ENCODE results near the gene TCEAL1. TPM values are rescaled to one million over a fixed set of nuclear protein-coding genes. Genes with fewer than 3 reads are reported as not detected.
"Not testable (repeated sequence)": the region's sequence is repeated elsewhere in the genome, so short reads cannot be mapped to it uniquely, and the experiment has no call there.

The TCEAL1 gene
- total RNA-seq: 100 to 1,000 TPM; 108 to 134 TPM

- H3K36me3 ChIP-seq: no peaks in the 10 kb centered on the region
- DNase-seq (ENCODE audit: low spot score) (no peak), ATAC-seq (ENCODE audit: insufficient number of reproducible peaks, low FRiP score, low read depth) (peak; percentile 60)
- peak within 1 kb of the TSS; percentile 93 to 94 for H3K27ac ChIP-seq
- H3K4me3 ChIP-seq: peak within 1 kb of the TSS; percentile 86
- no peaks in the 10 kb centered on the region for H3K9me3 ChIP-seq
- H3K4me1 ChIP-seq (ENCODE audit: control insufficient read depth in 1 of 2, low read depth in 2 of 2): peaks cover 0 to 11% of the 10 kb centered on the region in 2 donors
- H3K27me3 ChIP-seq (replicated peaks; ENCODE audit: insufficient read depth): no peaks in the 10 kb centered on the region
- no peak for TF ChIP-seq CTCF (IDR thresholded peaks at IDR 0.05)
Measured at GRCh38 chrX:103628386-103629317, at the start of gene TCEAL1. TSS of gene TCEAL1 (plus strand) at chrX:103628975. CDS start at chrX:103629917, 942 bp downstream.

GRCh38 chrX:103584596-103584995 lies 44.2 kb upstream of the TCEAL1 start:
- Histone ChIP-seq H3K9me3 (no peaks in the 10 kb centered on the region), H3K4me3 (peak overlapping the region; percentile 81), H3K27ac (peak overlapping the region; percentile 85 to 92), H3K4me1 (ENCODE audit: control insufficient read depth in 1 of 2, low read depth in 2 of 2) (peaks cover 3 to 5% of the 10 kb centered on the region in 2 donors), H3K36me3 (peaks cover 8% of the 10 kb centered on the region), H3K27me3 (replicated peaks; ENCODE audit: insufficient read depth) (no peaks in the 10 kb centered on the region)
- ATAC-seq (ENCODE audit: insufficient number of reproducible peaks, low FRiP score, low read depth) (no peak), DNase-seq (ENCODE audit: low spot score) (no peak)
- TF ChIP-seq CTCF (IDR thresholded peaks at IDR 0.05): no peak

- Histone ChIP-seq H3K27ac (peak within 1 kb of the TSS; percentile 85 to 92), H3K4me1 (ENCODE audit: control insufficient read depth in 1 of 2, low read depth in 2 of 2) (peaks cover 3 to 5% of the 10 kb centered on the region in 2 donors), H3K27me3 (replicated peaks; ENCODE audit: insufficient read depth) (no peaks in the 10 kb centered on the region), H3K4me3 (peak within 1 kb of the TSS; percentile 81), H3K9me3 (no peaks in the 10 kb centered on the region), H3K36me3 (peaks cover 8% of the 10 kb centered on the region)
- ATAC-seq (ENCODE audit: insufficient number of reproducible peaks, low FRiP score, low read depth): peak; percentile 50
- TF ChIP-seq CTCF (IDR thresholded peaks at IDR 0.05): no peak
- DNase-seq (ENCODE audit: low spot score): no peak
Measured at GRCh38 chrX:103585411-103586313, 43.1 kb upstream of the TCEAL1 start, which contains the start of gene TCEAL4. TSS of gene TCEAL4 (plus strand) at chrX:103585515. CDS start at chrX:103586676, 1,161 bp downstream.

- no peaks in the 10 kb centered on the region for H3K27me3 ChIP-seq (replicated peaks; ENCODE audit: insufficient read depth)
- no peaks in the 10 kb centered on the region for H3K9me3 ChIP-seq
- no peak for DNase-seq (ENCODE audit: low spot score)
- H3K36me3 ChIP-seq: peaks cover 8% of the 10 kb centered on the region
- no peak for TF ChIP-seq CTCF (IDR thresholded peaks at IDR 0.05)
- peaks cover 3 to 5% of the 10 kb centered on the region in 2 donors for H3K4me1 ChIP-seq (ENCODE audit: control insufficient read depth in 1 of 2, low read depth in 2 of 2)
- no peak for ATAC-seq (ENCODE audit: insufficient number of reproducible peaks, low FRiP score, low read depth)
- peak overlapping the region; percentile 81 for H3K4me3 ChIP-seq
- peak overlapping the region; percentile 85 to 92 for H3K27ac ChIP-seq
Measured at GRCh38 chrX:103586314-103586646, 42.5 kb upstream of the TCEAL1 start.

GRCh38 chrX:103586659-103587058 lies 42.1 kb upstream of the TCEAL1 start:
- Histone ChIP-seq H3K27ac (peak overlapping the region; percentile 85 to 92), H3K4me3 (peak overlapping the region; percentile 81), H3K9me3 (no peaks in the 10 kb centered on the region), H3K36me3 (peaks cover 8% of the 10 kb centered on the region), H3K27me3 (replicated peaks; ENCODE audit: insufficient read depth) (no peaks in the 10 kb centered on the region), H3K4me1 (ENCODE audit: control insufficient read depth in 1 of 2, low read depth in 2 of 2) (peaks cover 3 to 5% of the 10 kb centered on the region in 2 donors)
- no peak for ATAC-seq (ENCODE audit: insufficient number of reproducible peaks, low FRiP score, low read depth)
- no peak for TF ChIP-seq CTCF (IDR thresholded peaks at IDR 0.05)
- no peak for DNase-seq (ENCODE audit: low spot score)

GRCh38 chrX:103592295-103592694 lies 36.5 kb upstream of the TCEAL1 start:
- H3K27ac ChIP-seq; H3K27me3 ChIP-seq (replicated peaks; ENCODE audit: insufficient read depth); DNase-seq (ENCODE audit: low spot score); H3K9me3 ChIP-seq; ATAC-seq (ENCODE audit: insufficient number of reproducible peaks, low FRiP score, low read depth); H3K4me1 ChIP-seq (ENCODE audit: control insufficient read depth in 1 of 2, low read depth in 2 of 2); H3K4me3 ChIP-seq; H3K36me3 ChIP-seq: not testable (repeated sequence)

- H3K4me1 ChIP-seq (ENCODE audit: control insufficient read depth in 1 of 2, low read depth in 2 of 2): not testable (repeated sequence)
Measured at GRCh38 chrX:103595202-103595601, 33.6 kb upstream of the TCEAL1 start.

More at GRCh38 chrX:103595202-103595601, 33.6 kb upstream of the TCEAL1 start:
- H3K27me3 ChIP-seq (replicated peaks; ENCODE audit: insufficient read depth); H3K36me3 ChIP-seq; DNase-seq (ENCODE audit: low spot score); H3K4me3 ChIP-seq; H3K27ac ChIP-seq; ATAC-seq (ENCODE audit: insufficient number of reproducible peaks, low FRiP score, low read depth); H3K9me3 ChIP-seq: not testable (repeated sequence)

Data from thoracic aorta (tissue), 2 donors.